Mesothelial cell of epicardium (in vitro differentiated cells): ENCODE data around the gene FBLIM1. TPM values are rescaled to one million over a fixed set of nuclear protein-coding genes. Genes with fewer than 3 reads are reported as not detected.

Experiments used
- DNase-seq, 2 experiments: peaks; one replicate each; pipeline ENCODE4 v3.0.0; 2021; ENCODE audit warnings: low spot score in 2 of 2; ENCODE audit not compliant: unreplicated experiment in 2 of 2
- H3K27ac Mint-ChIP-seq: 2 replicates; pipeline ENCODE4 v1.8.0; 2021; ENCODE audit warnings: mixed read lengths
- H3K27me3 Mint-ChIP-seq: 2 replicates; pipeline ENCODE4 v1.8.0; 2021; ENCODE audit warnings: low read depth, mixed read lengths
- H3K36me3 Mint-ChIP-seq: 2 replicates; pipeline ENCODE4 v1.8.0; 2021; ENCODE audit warnings: mixed read lengths
- H3K4me1 Mint-ChIP-seq: 2 replicates; pipeline ENCODE4 v1.8.0; 2021; ENCODE audit warnings: mixed read lengths
- H3K4me3 Mint-ChIP-seq: 2 replicates; pipeline ENCODE4 v1.8.0; 2021; ENCODE audit warnings: mild to moderate bottlenecking, moderate library complexity, mixed read lengths
- H3K9me3 Mint-ChIP-seq: 2 replicates; pipeline ENCODE4 v1.8.0; 2021; ENCODE audit warnings: mixed read lengths
- CTCF ChIP-seq: fragments of 200-600 bp; sonication (generic); IDR thresholded peaks from one replicate; pipeline ENCODE4 v1.5.0; 2021; ENCODE audit warnings: antibody characterized with exemption; ENCODE audit not compliant: unreplicated experiment
- total RNA-seq: library from RNA; stranded (reverse); gene quantifications from 3 replicates; pipeline ENCODE4 v1.2.1, GENCODE V29; 2021

FBLIM1 gene
- total RNA-seq, 1 donor from 2014 or later: 103 TPM

- no peak for DNase-seq
- Mint-ChIP-seq H3K4me1 (no peaks in the 10 kb centered on the region), H3K9me3 (no peaks in the 10 kb centered on the region), H3K36me3 (peaks cover 19% of the 10 kb centered on the region), H3K27me3 (no peaks in the 10 kb centered on the region), H3K4me3 (no peak overlapping the region), H3K27ac (no peak overlapping the region)
- no peak for TF ChIP-seq CTCF
Measured at GRCh38 chr1:15727866-15728534, 30.6 kb upstream of the FBLIM1 start.

DNA sequence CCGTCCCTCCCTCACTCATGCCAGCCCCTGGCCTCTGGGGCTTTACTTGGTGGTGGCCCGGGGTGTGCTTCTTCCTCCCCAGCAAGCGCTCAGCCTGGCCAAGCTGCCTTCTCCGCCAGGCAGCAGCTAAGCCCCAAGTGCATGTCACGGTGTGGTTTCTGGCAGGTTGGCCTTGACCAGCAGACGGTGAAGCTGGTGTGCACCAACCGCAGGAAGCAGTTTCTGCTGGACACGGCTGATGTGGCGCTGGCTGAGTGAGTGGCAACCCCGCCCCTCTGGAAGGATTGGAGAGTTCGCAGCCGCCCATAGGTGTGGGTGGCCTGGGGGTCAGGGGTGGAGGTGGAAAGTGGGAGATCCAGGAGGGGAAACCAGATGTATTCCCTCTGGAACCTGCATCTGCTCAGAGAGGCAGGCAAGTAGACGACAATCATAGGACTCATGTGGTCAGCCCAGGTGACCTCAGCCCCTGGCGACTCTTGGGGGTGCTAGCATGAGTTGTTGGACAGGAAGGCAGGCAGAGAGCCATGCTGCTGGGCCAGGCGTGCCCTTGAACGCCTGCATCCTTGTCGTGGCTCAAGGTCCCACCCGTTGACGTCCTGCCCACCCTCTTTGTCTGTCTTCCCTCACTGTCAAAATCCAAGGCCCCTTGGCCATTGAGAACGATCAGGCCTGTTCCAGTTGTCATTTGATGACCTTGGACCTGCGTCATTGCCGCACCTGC lies 29.5 kb upstream of the FBLIM1 start:
- Mint-ChIP-seq H3K4me1 (no peaks in the 10 kb centered on the region), H3K9me3 (no peaks in the 10 kb centered on the region), H3K36me3 (peaks cover 19% of the 10 kb centered on the region), H3K4me3 (no peak overlapping the region), H3K27me3 (no peaks in the 10 kb centered on the region), H3K27ac (no peak overlapping the region)
- no peak for TF ChIP-seq CTCF
- DNase-seq: no peak

DNA sequence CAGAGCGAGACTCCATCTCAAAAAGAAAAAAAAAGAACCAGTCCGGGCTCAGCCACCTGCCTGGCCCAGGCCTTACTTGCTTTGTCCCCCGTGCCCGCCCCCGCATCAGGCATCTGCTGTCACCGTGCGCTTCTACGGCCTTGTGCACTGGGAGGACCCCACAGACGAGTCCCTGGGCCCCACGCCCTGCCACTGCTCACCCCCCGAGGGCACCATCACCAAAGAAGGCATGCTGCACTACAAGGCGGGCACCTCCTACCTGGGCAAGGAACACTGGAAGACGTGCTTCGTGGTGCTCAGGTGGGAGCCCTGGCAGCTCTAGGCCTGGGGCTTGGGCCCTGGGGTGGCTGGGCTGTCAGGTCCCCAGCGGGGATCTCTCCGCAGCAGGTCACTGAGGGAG lies 28.2 kb upstream of the FBLIM1 start:
- no peaks in the 10 kb centered on the region for H3K9me3 Mint-ChIP-seq
- no peak for TF ChIP-seq CTCF
- peaks cover 16% of the 10 kb centered on the region for H3K36me3 Mint-ChIP-seq
- H3K27me3 Mint-ChIP-seq: no peaks in the 10 kb centered on the region
- H3K4me3 Mint-ChIP-seq: no peak overlapping the region
- no peak for DNase-seq
- no peak overlapping the region for H3K27ac Mint-ChIP-seq
- H3K4me1 Mint-ChIP-seq: no peaks in the 10 kb centered on the region

DNA sequence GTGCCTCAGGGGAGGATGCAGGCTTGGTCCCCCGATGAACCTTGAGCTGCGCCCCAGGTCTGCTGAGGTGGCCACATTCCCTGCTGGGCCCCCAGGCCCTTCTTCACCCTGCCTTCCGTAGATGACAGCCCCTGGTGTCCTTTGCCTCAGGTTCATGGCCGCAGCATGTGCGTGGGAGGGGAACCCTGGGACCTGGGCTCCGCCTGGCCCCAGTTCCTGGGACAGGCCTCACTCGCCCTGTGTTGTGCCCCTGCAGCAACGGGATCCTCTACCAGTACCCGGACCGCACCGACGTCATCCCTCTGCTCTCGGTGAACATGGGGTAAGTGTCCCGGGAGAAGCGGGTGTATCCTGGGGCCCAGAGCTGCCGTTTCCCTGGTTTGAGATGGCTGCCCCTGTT lies 27.7 kb upstream of the FBLIM1 start:
- no peaks in the 10 kb centered on the region for H3K9me3 Mint-ChIP-seq
- no peaks in the 10 kb centered on the region for H3K27me3 Mint-ChIP-seq
- no peaks in the 10 kb centered on the region for H3K4me1 Mint-ChIP-seq
- no peak overlapping the region for H3K4me3 Mint-ChIP-seq
- DNase-seq: no peak
- no peak overlapping the region for H3K27ac Mint-ChIP-seq
- peaks cover 16% of the 10 kb centered on the region for H3K36me3 Mint-ChIP-seq
- no peak for TF ChIP-seq CTCF

GRCh38 chr1:15731735-15732685 lies 26.6 kb upstream of the FBLIM1 start:
- H3K4me1 Mint-ChIP-seq: no peaks in the 10 kb centered on the region
- no peak for DNase-seq
- TF ChIP-seq CTCF: no peak
- H3K27me3 Mint-ChIP-seq: no peaks in the 10 kb centered on the region
- H3K4me3 Mint-ChIP-seq: no peak overlapping the region
- H3K9me3 Mint-ChIP-seq: no peaks in the 10 kb centered on the region
- H3K27ac Mint-ChIP-seq: no peak overlapping the region
- peaks cover 13% of the 10 kb centered on the region for H3K36me3 Mint-ChIP-seq
